Neural cell (in vitro differentiated cells): ENCODE data around the gene MAGI1. TPM values are rescaled to one million over a fixed set of nuclear protein-coding genes. Genes with fewer than 3 reads are reported as not detected.

Experiments used
- H2AFZ ChIP-seq: fragments of 200-600, 300-800 bp; sonication (generic), shearing (Covaris generic); 2 replicates; pipeline ENCODE4 v1.6.0; 2014; ENCODE audit warnings: low read depth, mild to moderate bottlenecking, antibody characterized with exemption, low read length, moderate library complexity
- H3F3A ChIP-seq: fragments of 200-600 bp; shearing (Covaris generic); 2 replicates; pipeline ENCODE4 v1.6.1; 2016; ENCODE audit warnings: mild to moderate bottlenecking, moderate library complexity, mixed read lengths, antibody characterized with exemption, low read length; ENCODE audit not compliant: insufficient read depth, poor library complexity, severe bottlenecking
- H3K27ac ChIP-seq: fragments of 200-600, 300-800 bp; sonication (generic), shearing (Covaris generic); 2 replicates; pipeline ENCODE4 v1.5.1; 2014; ENCODE audit warnings: mild to moderate bottlenecking, low read length, moderate library complexity
- H3K27me3 ChIP-seq: fragments of 300-800, 200-600 bp; sonication (generic), shearing (Covaris generic); 2 replicates; pipeline ENCODE4 v1.6.0; 2014; ENCODE audit warnings: mild to moderate bottlenecking, low read depth, low read length, moderate library complexity; ENCODE audit not compliant: insufficient read depth
- H3K36me3 ChIP-seq: fragments of 300-800, 200-600 bp; sonication (generic), shearing (Covaris generic); 2 replicates; pipeline ENCODE4 v1.5.1; 2014; ENCODE audit warnings: mild to moderate bottlenecking, antibody characterized with exemption, low read length, moderate library complexity; ENCODE audit not compliant: insufficient read depth
- H3K4me2 ChIP-seq: fragments of 300-800, 200-600 bp; sonication (generic), shearing (Covaris generic); 2 replicates; pipeline ENCODE4 v1.6.0; 2014; ENCODE audit warnings: mild to moderate bottlenecking, low read length
- H3K4me3 ChIP-seq: fragments of 300-800, 200-600 bp; sonication (generic), shearing (Covaris generic); 2 replicates; pipeline ENCODE4 v1.5.1; 2014; ENCODE audit warnings: mild to moderate bottlenecking, low read length, moderate library complexity
- H3K79me2 ChIP-seq: fragments of 200-600 bp; shearing (Covaris generic); replicated peaks from 2 replicates; pipeline ENCODE4 v1.6.0; 2014; ENCODE audit warnings: mild to moderate bottlenecking, low read length, moderate library complexity; ENCODE audit not compliant: insufficient read depth
- H3K9ac ChIP-seq: fragments of 300-800, 200-600 bp; sonication (generic), shearing (Covaris generic); 2 replicates; pipeline ENCODE4 v1.6.1; 2016; ENCODE audit warnings: mild to moderate bottlenecking, low read length, mixed read lengths
- H3K9me2 ChIP-seq: fragments of 200-600 bp; shearing (Covaris generic); 2 replicates; pipeline ENCODE4 v1.6.1; 2016; ENCODE audit warnings: mild to moderate bottlenecking, low read length, mixed read lengths; ENCODE audit not compliant: insufficient read depth
- H3K9me3 ChIP-seq: fragments of 200-600, 300-800 bp; sonication (generic), shearing (Covaris generic); 2 replicates; pipeline ENCODE4 v1.6.1; 2016; ENCODE audit warnings: mild to moderate bottlenecking, mixed run types, low read length, moderate library complexity, mixed read lengths
- H4K20me1 ChIP-seq: fragments of 200-600 bp; shearing (Covaris generic); 2 replicates; pipeline ENCODE4 v1.6.1; 2016; ENCODE audit warnings: mild to moderate bottlenecking, mixed run types; ENCODE audit not compliant: insufficient read depth
- EP300 ChIP-seq: fragments of 450-650 bp; conservative IDR thresholded peaks from 2 replicates; pipeline ENCODE4 v1.6.1; 2014; ENCODE audit warnings: antibody characterized with exemption, mild to moderate bottlenecking, moderate library complexity; ENCODE audit not compliant: poor library complexity, severe bottlenecking
- EZH2 ChIP-seq: fragments of 200-600, 300-800 bp; shearing (Covaris generic), sonication (generic); IDR thresholded peaks from 2 replicates; pipeline ENCODE4 v1.6.1; 2014; ENCODE audit warnings: antibody characterized with exemption, low read length, borderline replicate concordance, mild to moderate bottlenecking; ENCODE audit not compliant: insufficient read depth, poor library complexity, severe bottlenecking
- MXI1 ChIP-seq: fragments of 450-650 bp; conservative IDR thresholded peaks from 2 replicates; pipeline ENCODE4 v1.6.1; 2014; ENCODE audit warnings: antibody characterized with exemption, mild to moderate bottlenecking; ENCODE audit not compliant: poor library complexity, severe bottlenecking
- POLR2AphosphoS5 ChIP-seq: IDR thresholded peaks from 2 replicates; pipeline ENCODE4 v1.6.1; 2012
- RAD21 ChIP-seq: fragments of 450-650 bp; conservative IDR thresholded peaks from 2 replicates; pipeline ENCODE4 v1.6.1; 2014; ENCODE audit warnings: antibody characterized with exemption, mild to moderate bottlenecking, moderate library complexity
- REST ChIP-seq: IDR thresholded peaks from 2 replicates; pipeline ENCODE4 v1.6.1; 2012; ENCODE audit warnings: borderline replicate concordance
- SMC3 ChIP-seq: fragments of 450-650 bp; conservative IDR thresholded peaks from 2 replicates; pipeline ENCODE4 v1.6.1; 2014; ENCODE audit warnings: antibody characterized with exemption, mild to moderate bottlenecking, moderate library complexity; ENCODE audit not compliant: poor library complexity
- TAF1 ChIP-seq: IDR thresholded peaks from 2 replicates; pipeline ENCODE4 v1.6.1; 2012; ENCODE audit warnings: low read depth
- polyA plus RNA-seq: library from polyadenylated mRNA; depleted of rRNA; stranded (reverse); fragments of >200 nt; gene quantifications from 2 replicates; pipeline ENCODE4 v1.2.3, GENCODE V29; 2014
- TF ChIP-seq, protein P1 (sequence below): fragments of 450-650 bp; IDR thresholded peaks from 2 replicates; pipeline ENCODE4 v1.5.1; 2014; ENCODE audit warnings: antibody characterized with exemption, mild to moderate bottlenecking, moderate library complexity; ENCODE audit not compliant: poor library complexity, severe bottlenecking

MAGI1 gene
- polyA plus RNA-seq, 1 donor from 2014 or later = 44.7 TPM

GRCh38 chr3:65912647-65913046 is 126.1 kb downstream of the MAGI1 start:
- Histone ChIP-seq H3K36me3 (no peaks in the 10 kb centered on the region), H3K9ac (no peak overlapping the region), H4K20me1 (no peaks in the 10 kb centered on the region), H3K27ac (no peak overlapping the region), H3K9me2 (no peaks in the 10 kb centered on the region), H3K79me2 (no peaks in the 10 kb centered on the region), H3K4me3 (no peak overlapping the region), H3K27me3 (no peaks in the 10 kb centered on the region), H3K9me3 (no peaks in the 10 kb centered on the region), H2AFZ (no peak overlapping the region), H3K4me2 (no peak overlapping the region), H3F3A (no peaks in the 10 kb centered on the region)
- TF ChIP-seq SMC3 (no peak), EP300 (no peak), EZH2 (no peak), POLR2AphosphoS5 (no peak), MXI1 (no peak), TAF1 (no peak), RAD21 (no peak), REST (no peak)
- TF ChIP-seq, protein P1, sequence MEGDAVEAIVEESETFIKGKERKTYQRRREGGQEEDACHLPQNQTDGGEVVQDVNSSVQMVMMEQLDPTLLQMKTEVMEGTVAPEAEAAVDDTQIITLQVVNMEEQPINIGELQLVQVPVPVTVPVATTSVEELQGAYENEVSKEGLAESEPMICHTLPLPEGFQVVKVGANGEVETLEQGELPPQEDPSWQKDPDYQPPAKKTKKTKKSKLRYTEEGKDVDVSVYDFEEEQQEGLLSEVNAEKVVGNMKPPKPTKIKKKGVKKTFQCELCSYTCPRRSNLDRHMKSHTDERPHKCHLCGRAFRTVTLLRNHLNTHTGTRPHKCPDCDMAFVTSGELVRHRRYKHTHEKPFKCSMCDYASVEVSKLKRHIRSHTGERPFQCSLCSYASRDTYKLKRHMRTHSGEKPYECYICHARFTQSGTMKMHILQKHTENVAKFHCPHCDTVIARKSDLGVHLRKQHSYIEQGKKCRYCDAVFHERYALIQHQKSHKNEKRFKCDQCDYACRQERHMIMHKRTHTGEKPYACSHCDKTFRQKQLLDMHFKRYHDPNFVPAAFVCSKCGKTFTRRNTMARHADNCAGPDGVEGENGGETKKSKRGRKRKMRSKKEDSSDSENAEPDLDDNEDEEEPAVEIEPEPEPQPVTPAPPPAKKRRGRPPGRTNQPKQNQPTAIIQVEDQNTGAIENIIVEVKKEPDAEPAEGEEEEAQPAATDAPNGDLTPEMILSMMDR = no peak

GRCh38 chr3:65908588-65908987 is 130.1 kb downstream of the MAGI1 start:
- H3K9me3 ChIP-seq = no peaks in the 10 kb centered on the region
- no peaks in the 10 kb centered on the region for H4K20me1 ChIP-seq
- no peak overlapping the region for H3K4me2 ChIP-seq
- no peak overlapping the region for H3K27ac ChIP-seq
- no peak overlapping the region for H3K4me3 ChIP-seq
- H3K79me2 ChIP-seq = no peaks in the 10 kb centered on the region
- H2AFZ ChIP-seq = no peak overlapping the region
- no peak overlapping the region for H3K9ac ChIP-seq
- no peak for TF ChIP-seq TAF1
- TF ChIP-seq, protein P1 = no peak
- no peak for TF ChIP-seq REST
- TF ChIP-seq POLR2AphosphoS5 = peak; percentile 33
- no peaks in the 10 kb centered on the region for H3K27me3 ChIP-seq
- no peaks in the 10 kb centered on the region for H3K9me2 ChIP-seq
- no peaks in the 10 kb centered on the region for H3K36me3 ChIP-seq
- no peaks in the 10 kb centered on the region for H3F3A ChIP-seq
